ENCODE measurements around the gene EDAR.

The EDAR gene

GRCh38 chr2:108852375-108852774, 136.6 kb downstream of the EDAR start:
- DNase-seq (ENCODE audit: low read depth), result no peak

- DNase-seq (ENCODE audit: low read depth), result no peak
These were observed 142.0 kb downstream of the EDAR start for GRCh38 chr2:108847000-108847399.

- no peak for DNase-seq (ENCODE audit: low read depth)
These were observed 143.1 kb downstream of the EDAR start for GRCh38 chr2:108845923-108846322.

All from non-pigmented ciliary epithelial cell (primary cell).